NT2/D1 (cell line): ENCODE results near the gene ZNF200.

Experiments used
- DNase-seq: peaks from one replicate; pipeline ENCODE4 v3.0.0-alpha.2; 2011; ENCODE audit warnings: low read depth, low spot score
- H3K27me3 ChIP-seq: 2 replicates; pipeline ENCODE4 v1.6.0; 2011; ENCODE audit warnings: mild to moderate bottlenecking; ENCODE audit not compliant: insufficient read length, insufficient read depth
- H3K36me3 ChIP-seq: 2 replicates; pipeline ENCODE4 v1.6.1; 2011; ENCODE audit warnings: mild to moderate bottlenecking, low read length, mixed read lengths; ENCODE audit not compliant: insufficient read depth, insufficient read length
- H3K4me1 ChIP-seq: 2 replicates; pipeline ENCODE4 v1.5.1; 2011; ENCODE audit not compliant: insufficient read depth, insufficient read length
- H3K4me3 ChIP-seq: 2 replicates; pipeline ENCODE4 v1.5.1; 2011; ENCODE audit warnings: low read depth; ENCODE audit not compliant: insufficient read length
- H3K9ac ChIP-seq: 2 replicates; pipeline ENCODE4 v1.6.0; 2011; ENCODE audit warnings: low read depth; ENCODE audit not compliant: insufficient read length
- H3K9me3 ChIP-seq: 2 replicates; pipeline ENCODE4 v1.5.1; 2011; ENCODE audit warnings: mild to moderate bottlenecking, low read length; ENCODE audit not compliant: insufficient read depth
- SUZ12 ChIP-seq: IDR thresholded peaks from 2 replicates; pipeline ENCODE4 v1.6.1; 2011; ENCODE audit not compliant: insufficient read length, insufficient read depth; ENCODE audit errors: extremely low read depth
- YY1 ChIP-seq: IDR thresholded peaks from 2 replicates; pipeline ENCODE4 v1.6.1; 2011; ENCODE audit not compliant: insufficient read length, insufficient read depth
- ZNF274 ChIP-seq: IDR thresholded peaks from 2 replicates; pipeline ENCODE4 v1.6.1; 2011; ENCODE audit warnings: mild to moderate bottlenecking, low read depth, low read length

Gene ZNF200

GRCh38 chr16:3259836-3260235 lies 24.9 kb upstream of the ZNF200 start:
- Histone ChIP-seq H3K27me3 (no peaks in the 10 kb centered on the region), H3K9me3 (no peaks in the 10 kb centered on the region), H3K4me3 (no peak overlapping the region), H3K9ac (no peak overlapping the region), H3K36me3 (no peaks in the 10 kb centered on the region), H3K4me1 (peaks cover 8% of the 10 kb centered on the region)
- no peak for DNase-seq
- TF ChIP-seq ZNF274 (no peak), SUZ12 (no peak), YY1 (no peak)

DNA sequence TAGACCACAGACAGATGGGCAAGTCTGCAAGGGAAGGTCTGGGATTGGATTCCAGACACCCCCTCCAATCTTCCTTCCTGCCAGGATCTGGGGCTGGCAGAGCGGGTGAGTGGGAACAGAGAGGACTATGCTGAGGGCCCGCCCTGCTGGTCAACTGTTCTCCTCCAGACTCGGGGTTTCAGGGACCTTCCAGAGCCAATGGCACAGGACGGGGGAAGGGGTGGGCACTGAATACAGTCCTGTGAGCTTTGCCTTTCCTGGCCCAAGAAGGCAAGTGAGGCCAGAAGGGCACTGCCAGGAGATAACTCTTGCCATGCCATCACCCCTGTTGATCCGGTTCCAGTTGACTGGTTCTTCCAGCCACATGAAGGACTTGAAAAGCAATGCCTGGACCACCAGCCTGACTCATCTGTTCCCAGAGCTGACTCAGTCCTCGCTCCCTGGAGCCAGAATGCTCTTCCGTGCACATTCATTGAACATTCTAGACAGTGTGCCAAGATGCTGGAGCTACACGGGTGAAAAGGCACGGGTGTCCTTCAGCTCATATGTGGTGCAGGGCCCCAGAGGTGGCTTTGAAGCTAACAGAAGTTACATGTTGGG lies 22.0 kb upstream of the ZNF200 start:
- Histone ChIP-seq H3K4me3 (no peak overlapping the region), H3K9me3 (no peaks in the 10 kb centered on the region), H3K36me3 (no peaks in the 10 kb centered on the region), H3K9ac (no peak overlapping the region), H3K27me3 (no peaks in the 10 kb centered on the region), H3K4me1 (peaks cover 3% of the 10 kb centered on the region)
- TF ChIP-seq ZNF274 = no peak
- no peak for TF ChIP-seq SUZ12
- no peak for TF ChIP-seq YY1
- DNase-seq = no peak

GRCh38 chr16:3256146-3256865 lies 21.3 kb upstream of the ZNF200 start, which contains the start of gene MEFV:
Gene MEFV (minus strand): TSS chr16:3256633. CDS start chr16:3256587, 46 bp downstream.
- no peak within 1 kb of the TSS for H3K9ac ChIP-seq
- no peaks in the 10 kb centered on the region for H3K36me3 ChIP-seq
- H3K4me3 ChIP-seq = no peak within 1 kb of the TSS
- H3K4me1 ChIP-seq = peaks cover 3% of the 10 kb centered on the region
- no peaks in the 10 kb centered on the region for H3K27me3 ChIP-seq
- DNase-seq = no peak
- H3K9me3 ChIP-seq = no peaks in the 10 kb centered on the region
- TF ChIP-seq YY1 = no peak
- no peak for TF ChIP-seq ZNF274
- no peak for TF ChIP-seq SUZ12

DNA sequence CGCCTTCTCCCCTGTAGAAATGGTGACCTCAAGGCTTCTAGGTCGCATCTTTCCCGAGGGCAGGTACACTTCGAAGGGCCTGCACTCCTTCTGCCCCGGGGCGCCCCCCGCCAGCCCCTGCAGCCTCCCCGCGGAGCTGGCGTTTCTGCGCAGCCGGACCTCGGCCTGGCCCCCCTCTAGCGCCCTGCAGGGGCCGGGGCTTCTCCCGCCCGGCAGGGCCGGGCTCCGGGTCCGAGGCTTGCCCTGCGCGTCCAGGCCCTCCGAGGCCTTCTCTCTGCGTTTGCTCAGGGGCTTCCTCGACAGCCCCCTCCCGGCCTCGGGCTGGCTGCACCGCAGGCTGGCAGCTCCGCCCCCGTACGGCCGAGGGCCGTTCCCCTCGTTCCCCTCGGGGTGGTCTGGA lies 19.4 kb upstream of the ZNF200 start:
- Histone ChIP-seq H3K9ac (no peak overlapping the region), H3K4me1 (peaks cover 3% of the 10 kb centered on the region), H3K9me3 (no peaks in the 10 kb centered on the region), H3K4me3 (no peak overlapping the region), H3K27me3 (peaks cover under 1% of the 10 kb centered on the region), H3K36me3 (no peaks in the 10 kb centered on the region)
- no peak for TF ChIP-seq ZNF274
- no peak for TF ChIP-seq SUZ12
- no peak for TF ChIP-seq YY1
- no peak for DNase-seq

GRCh38 chr16:3252967-3253366 lies 18.0 kb upstream of the ZNF200 start:
- peaks cover 2% of the 10 kb centered on the region for H3K27me3 ChIP-seq
- no peaks in the 10 kb centered on the region for H3K9me3 ChIP-seq
- H3K9ac ChIP-seq = no peak overlapping the region
- peaks cover 3% of the 10 kb centered on the region for H3K4me1 ChIP-seq
- H3K36me3 ChIP-seq = no peaks in the 10 kb centered on the region
- no peak overlapping the region for H3K4me3 ChIP-seq
- no peak for TF ChIP-seq ZNF274
- TF ChIP-seq SUZ12 = no peak
- TF ChIP-seq YY1 = no peak
- DNase-seq = no peak

DNA sequence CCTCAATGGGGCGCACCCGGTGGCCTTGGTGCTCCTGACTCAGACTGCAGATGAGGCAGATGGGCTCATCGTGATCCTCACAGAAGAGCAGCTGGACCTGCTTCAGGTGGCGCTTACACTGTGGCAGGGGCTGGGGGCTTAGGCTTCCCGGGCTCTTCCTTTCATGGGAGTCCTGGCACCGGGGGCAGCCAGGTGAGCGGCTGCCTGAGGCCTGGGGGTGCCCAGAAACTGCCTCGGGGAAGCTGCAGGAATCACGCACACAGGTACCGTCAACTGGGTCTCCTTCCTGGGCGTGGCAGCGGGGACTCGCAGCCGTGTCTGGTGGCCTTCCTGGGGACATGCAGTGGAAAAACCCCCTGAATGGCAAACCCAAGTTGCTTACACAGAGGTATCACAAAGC lies 14.5 kb upstream of the ZNF200 start:
- H3K4me1 ChIP-seq = no peaks in the 10 kb centered on the region
- no peaks in the 10 kb centered on the region for H3K9me3 ChIP-seq
- no peak overlapping the region for H3K4me3 ChIP-seq
- no peak for DNase-seq
- TF ChIP-seq ZNF274 = no peak
- no peak for TF ChIP-seq SUZ12
- no peak for TF ChIP-seq YY1
- H3K27me3 ChIP-seq = peaks cover 2% of the 10 kb centered on the region
- no peak overlapping the region for H3K9ac ChIP-seq
- H3K36me3 ChIP-seq = no peaks in the 10 kb centered on the region

DNA sequence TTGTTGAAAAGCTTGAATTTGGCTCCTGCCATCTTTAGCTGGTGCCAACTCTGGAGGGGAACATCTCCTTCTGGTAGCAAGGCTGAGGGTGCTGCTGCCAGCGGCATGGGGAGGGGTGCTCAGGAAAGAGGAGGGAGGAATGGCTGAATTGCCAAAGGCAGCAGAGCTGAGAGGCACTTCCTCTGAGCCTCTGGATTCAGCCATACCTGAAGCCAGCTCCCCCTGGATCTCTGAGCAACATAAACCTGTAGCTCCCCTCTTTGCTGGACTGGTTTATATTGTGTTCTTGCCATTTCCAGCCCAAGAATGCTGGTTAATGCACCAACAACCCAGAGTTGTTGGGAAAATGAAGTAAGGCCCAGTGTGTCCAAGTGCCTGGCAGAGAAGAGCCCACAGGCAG lies 14.1 kb upstream of the ZNF200 start:
- Histone ChIP-seq H3K9me3 (no peaks in the 10 kb centered on the region), H3K4me3 (no peak overlapping the region), H3K9ac (no peak overlapping the region), H3K27me3 (peaks cover 2% of the 10 kb centered on the region), H3K4me1 (no peaks in the 10 kb centered on the region), H3K36me3 (no peaks in the 10 kb centered on the region)
- DNase-seq = no peak
- TF ChIP-seq YY1 (no peak), ZNF274 (no peak), SUZ12 (no peak)
